Measurements from ENCODE around the gene HIPK2.

DNA sequence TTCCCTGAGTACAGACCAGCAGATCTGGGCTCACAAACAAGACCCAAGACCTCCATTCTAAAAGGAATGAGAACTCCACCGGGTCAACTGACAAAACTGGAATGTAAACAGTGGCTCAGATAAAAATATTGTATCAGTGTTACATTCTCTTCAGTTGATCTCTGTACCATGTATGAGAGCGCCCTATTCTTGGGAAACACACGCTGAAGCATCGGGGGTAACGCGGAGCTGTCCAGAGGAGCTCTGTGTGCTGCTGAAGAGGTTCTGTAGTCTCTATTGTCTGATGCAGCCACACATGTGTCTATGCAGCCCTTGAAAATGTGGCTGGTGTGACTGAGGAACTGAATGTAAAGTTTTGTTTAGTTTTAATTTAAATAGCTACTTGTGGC lies 39.7 kb downstream of the HIPK2 start:
- TF ChIP-seq EZH2 (IDR thresholded peaks at IDR 0.05; ENCODE audit: borderline replicate concordance, low read depth, low read length, severe bottlenecking): no peak
- TF ChIP-seq, protein P1, sequence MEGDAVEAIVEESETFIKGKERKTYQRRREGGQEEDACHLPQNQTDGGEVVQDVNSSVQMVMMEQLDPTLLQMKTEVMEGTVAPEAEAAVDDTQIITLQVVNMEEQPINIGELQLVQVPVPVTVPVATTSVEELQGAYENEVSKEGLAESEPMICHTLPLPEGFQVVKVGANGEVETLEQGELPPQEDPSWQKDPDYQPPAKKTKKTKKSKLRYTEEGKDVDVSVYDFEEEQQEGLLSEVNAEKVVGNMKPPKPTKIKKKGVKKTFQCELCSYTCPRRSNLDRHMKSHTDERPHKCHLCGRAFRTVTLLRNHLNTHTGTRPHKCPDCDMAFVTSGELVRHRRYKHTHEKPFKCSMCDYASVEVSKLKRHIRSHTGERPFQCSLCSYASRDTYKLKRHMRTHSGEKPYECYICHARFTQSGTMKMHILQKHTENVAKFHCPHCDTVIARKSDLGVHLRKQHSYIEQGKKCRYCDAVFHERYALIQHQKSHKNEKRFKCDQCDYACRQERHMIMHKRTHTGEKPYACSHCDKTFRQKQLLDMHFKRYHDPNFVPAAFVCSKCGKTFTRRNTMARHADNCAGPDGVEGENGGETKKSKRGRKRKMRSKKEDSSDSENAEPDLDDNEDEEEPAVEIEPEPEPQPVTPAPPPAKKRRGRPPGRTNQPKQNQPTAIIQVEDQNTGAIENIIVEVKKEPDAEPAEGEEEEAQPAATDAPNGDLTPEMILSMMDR (IDR thresholded peaks at IDR 0.05; ENCODE audit: extremely low read depth in 1 of 2, insufficient read depth in 1 of 2, low read depth in 1 of 2, low read length in 2 of 2): no peak

Measured in endothelial cell of umbilical vein (primary cell).